Measurements from ENCODE around the gene TNPO3. TPM values are rescaled to one million over a fixed set of nuclear protein-coding genes. Genes with fewer than 3 reads are reported as not detected.

TNPO3 gene
- 10 to 100 TPM; 33.9 to 41.1 (median 37.9) TPM for total RNA-seq
- total RNA-seq (2013): 48.8 TPM

DNA sequence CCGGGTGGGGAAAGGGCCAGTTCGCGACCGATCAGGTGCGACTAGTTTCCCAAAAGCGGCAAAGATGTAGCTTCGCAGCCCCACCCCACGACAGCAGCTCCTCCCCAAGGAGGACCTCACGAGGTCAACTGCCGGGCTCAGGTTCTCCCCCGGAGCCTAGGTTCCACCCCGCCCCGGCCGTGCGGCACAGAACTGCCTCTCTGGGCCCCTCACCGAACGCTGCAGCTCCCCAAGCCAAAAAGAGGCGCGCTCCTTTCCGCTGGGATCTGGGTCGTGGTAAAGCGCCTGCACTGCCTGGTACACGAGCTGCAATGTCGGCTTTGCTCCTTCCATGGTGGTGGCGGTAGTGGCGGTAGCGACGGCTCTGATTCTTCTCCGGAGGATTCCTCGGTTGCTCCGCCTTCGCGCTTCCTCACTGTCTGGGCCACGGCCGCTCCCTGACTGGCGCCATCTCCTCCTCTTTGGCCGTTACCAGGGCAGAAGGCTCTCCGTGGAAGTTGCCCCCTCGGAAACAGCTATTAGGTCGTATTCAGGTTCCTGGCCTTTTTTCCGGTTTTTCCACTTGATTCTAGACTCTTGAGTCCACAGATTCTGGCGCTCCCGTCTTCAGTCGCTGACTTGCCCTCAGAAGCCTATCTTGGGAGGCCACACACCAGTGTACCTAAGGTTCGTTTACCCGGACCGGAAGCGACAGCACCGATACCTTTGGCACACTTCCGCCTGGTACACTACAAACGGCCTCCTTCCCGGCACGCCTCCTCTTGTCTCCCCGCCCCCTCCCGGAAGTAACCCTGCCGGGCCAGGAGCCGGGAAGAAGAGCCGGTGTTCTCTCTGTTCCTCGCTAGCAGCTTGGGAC is at the start of gene TNPO3:
Gene TNPO3, minus strand, starts transcription at position 674 of the 856 bp plus-strand sequence. Its CDS starts 341 bp downstream, at position 333.
- ATAC-seq: peak; percentile 79 to 93 (median 85)
- TF ChIP-seq, protein P1, sequence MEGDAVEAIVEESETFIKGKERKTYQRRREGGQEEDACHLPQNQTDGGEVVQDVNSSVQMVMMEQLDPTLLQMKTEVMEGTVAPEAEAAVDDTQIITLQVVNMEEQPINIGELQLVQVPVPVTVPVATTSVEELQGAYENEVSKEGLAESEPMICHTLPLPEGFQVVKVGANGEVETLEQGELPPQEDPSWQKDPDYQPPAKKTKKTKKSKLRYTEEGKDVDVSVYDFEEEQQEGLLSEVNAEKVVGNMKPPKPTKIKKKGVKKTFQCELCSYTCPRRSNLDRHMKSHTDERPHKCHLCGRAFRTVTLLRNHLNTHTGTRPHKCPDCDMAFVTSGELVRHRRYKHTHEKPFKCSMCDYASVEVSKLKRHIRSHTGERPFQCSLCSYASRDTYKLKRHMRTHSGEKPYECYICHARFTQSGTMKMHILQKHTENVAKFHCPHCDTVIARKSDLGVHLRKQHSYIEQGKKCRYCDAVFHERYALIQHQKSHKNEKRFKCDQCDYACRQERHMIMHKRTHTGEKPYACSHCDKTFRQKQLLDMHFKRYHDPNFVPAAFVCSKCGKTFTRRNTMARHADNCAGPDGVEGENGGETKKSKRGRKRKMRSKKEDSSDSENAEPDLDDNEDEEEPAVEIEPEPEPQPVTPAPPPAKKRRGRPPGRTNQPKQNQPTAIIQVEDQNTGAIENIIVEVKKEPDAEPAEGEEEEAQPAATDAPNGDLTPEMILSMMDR (IDR thresholded peaks at IDR 0.05): no peak
- Mint-ChIP-seq H3K9me3 (no peaks in the 10 kb centered on the region), H3K4me1 (peaks cover 36 to 38% of the 10 kb centered on the region in 2 donors), H3K36me3 (no peaks in the 10 kb centered on the region), H3K27ac (peak within 1 kb of the TSS; percentile 97 to 99), H3K4me3 (peak within 1 kb of the TSS; percentile 97), H3K27me3 (ENCODE audit: low read depth in 2 of 2) (peaks cover 4 to 14% of the 10 kb centered on the region in 2 donors)
- peak; percentile 85 to 94 for DNase-seq
- peak within 1 kb of the TSS; percentile 90 for H3K27ac ChIP-seq (ENCODE audit: low read length)
- H3K4me1 ChIP-seq (ENCODE audit: control insufficient read depth, insufficient read depth, low read length): peaks cover 17% of the 10 kb centered on the region
- H3K36me3 ChIP-seq (ENCODE audit: control insufficient read depth, insufficient read depth, low read length): no peaks in the 10 kb centered on the region
- no peaks in the 10 kb centered on the region for H3K9me3 ChIP-seq (ENCODE audit: control insufficient read depth, insufficient read depth, low read length)
- no peaks in the 10 kb centered on the region for H3K27me3 ChIP-seq (ENCODE audit: control insufficient read depth, insufficient read depth, low read length)
- WGBS (ENCODE audit: insufficient coverage): under 1% methylated on average over 59 of the region's 59 CpGs
- H3K4me3 ChIP-seq (ENCODE audit: low read length): peak within 1 kb of the TSS; percentile 90
- intact Hi-C loops (cut with micrococcal nuclease): loop anchor here (1.0 kb wide), 1 partner anchor 37 kb away; no protein-coding TSS in a partner anchor

DNA sequence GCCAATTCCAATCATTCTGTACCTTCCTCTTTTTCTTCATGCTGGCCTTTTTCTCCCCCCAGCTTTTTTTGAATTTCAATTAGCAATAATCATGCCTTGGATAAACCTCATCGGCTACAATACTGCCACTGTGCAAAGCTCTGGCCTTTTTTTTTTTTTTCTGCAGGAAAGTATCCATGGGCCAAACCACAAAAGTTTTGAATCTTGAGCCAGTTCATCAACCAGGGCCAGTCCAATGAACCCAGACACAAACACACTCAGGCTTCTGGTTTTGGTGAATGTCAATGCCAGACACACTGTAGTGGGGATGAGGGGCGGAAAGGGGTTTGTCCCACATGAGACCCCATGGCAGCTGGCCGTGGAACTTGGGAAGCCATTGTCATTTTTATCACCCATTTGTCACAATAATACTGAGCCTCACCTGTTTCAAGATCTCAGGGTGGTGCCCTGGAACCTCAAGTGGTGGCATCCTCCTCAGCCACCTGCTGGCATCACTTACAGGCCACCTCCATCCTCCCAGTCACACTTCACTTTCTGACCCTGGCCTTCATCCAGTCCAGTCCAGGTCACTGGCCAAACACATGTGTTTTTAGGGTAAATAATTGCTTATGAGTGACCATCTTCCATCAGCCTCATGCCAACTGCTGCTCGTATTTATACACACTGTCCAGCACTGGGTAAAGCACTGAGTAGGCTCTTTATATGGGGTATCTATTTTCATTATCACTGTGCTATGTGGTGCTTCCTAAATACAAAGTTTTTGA is 48.8 kb upstream of the TNPO3 start:
- 97% methylated on average over 3 of the region's 4 CpGs for WGBS (ENCODE audit: insufficient coverage)
- H3K27me3 Mint-ChIP-seq (ENCODE audit: low read depth in 2 of 2): no peaks in the 10 kb centered on the region
- Histone ChIP-seq H3K27me3 (ENCODE audit: control insufficient read depth, insufficient read depth, low read length) (no peaks in the 10 kb centered on the region), H3K4me3 (ENCODE audit: low read length) (no peak overlapping the region), H3K36me3 (ENCODE audit: control insufficient read depth, insufficient read depth, low read length) (no peaks in the 10 kb centered on the region), H3K4me1 (ENCODE audit: control insufficient read depth, insufficient read depth, low read length) (no peaks in the 10 kb centered on the region), H3K27ac (ENCODE audit: low read length) (no peak overlapping the region), H3K9me3 (ENCODE audit: control insufficient read depth, insufficient read depth, low read length) (no peaks in the 10 kb centered on the region)
- H3K4me3 Mint-ChIP-seq: no peak overlapping the region
- DNase-seq (no peak), ATAC-seq (no peak)
- H3K36me3 Mint-ChIP-seq: no peaks in the 10 kb centered on the region
- intact Hi-C loops (cut with micrococcal nuclease): no loop called here
- no peak overlapping the region for H3K27ac Mint-ChIP-seq
- H3K9me3 Mint-ChIP-seq: no peaks in the 10 kb centered on the region
- no peaks in the 10 kb centered on the region for H3K4me1 Mint-ChIP-seq
- TF ChIP-seq, protein P1 (IDR thresholded peaks at IDR 0.05): no peak

DNA sequence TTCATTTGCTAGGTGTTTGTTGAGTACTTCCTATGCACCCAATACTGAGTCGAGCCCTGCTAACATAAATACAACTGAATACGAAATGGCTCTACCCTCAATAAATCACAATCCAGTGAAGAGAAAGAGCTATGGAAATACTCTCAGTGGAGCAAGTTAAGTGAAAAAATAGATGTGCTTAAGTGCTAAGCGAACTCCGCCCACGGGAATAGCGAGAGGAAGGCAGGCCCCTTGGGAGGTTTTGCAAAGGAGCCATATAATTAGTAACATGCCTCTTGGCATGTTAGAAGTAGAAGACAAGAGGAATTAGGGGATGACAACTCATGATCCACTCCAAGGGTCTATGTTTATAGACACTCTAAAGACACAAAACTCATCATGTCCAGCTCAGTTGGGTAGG is 46.8 kb upstream of the TNPO3 start:
- Mint-ChIP-seq H3K27me3 (ENCODE audit: low read depth in 2 of 2) (no peaks in the 10 kb centered on the region), H3K4me1 (no peaks in the 10 kb centered on the region), H3K4me3 (no peak overlapping the region), H3K36me3 (no peaks in the 10 kb centered on the region), H3K27ac (no peak overlapping the region), H3K9me3 (no peaks in the 10 kb centered on the region)
- Histone ChIP-seq H3K27ac (ENCODE audit: low read length) (no peak overlapping the region), H3K36me3 (ENCODE audit: control insufficient read depth, insufficient read depth, low read length) (no peaks in the 10 kb centered on the region), H3K27me3 (ENCODE audit: control insufficient read depth, insufficient read depth, low read length) (no peaks in the 10 kb centered on the region), H3K4me1 (ENCODE audit: control insufficient read depth, insufficient read depth, low read length) (no peaks in the 10 kb centered on the region), H3K9me3 (ENCODE audit: control insufficient read depth, insufficient read depth, low read length) (no peaks in the 10 kb centered on the region), H3K4me3 (ENCODE audit: low read length) (no peak overlapping the region)
- TF ChIP-seq, protein P1 (IDR thresholded peaks at IDR 0.05): no peak
- DNase-seq: no peak
- ATAC-seq: no peak
- WGBS (ENCODE audit: insufficient coverage): 69% methylated on average over 5 of the region's 6 CpGs
- intact Hi-C loops (cut with micrococcal nuclease): no loop called here

Data from natural killer cell (primary cell).